Fibroblast of peridontal ligament (primary cell): ENCODE data around the gene MSRB1.
"Not testable (repeated sequence)": the region's sequence is repeated elsewhere in the genome, so short reads cannot be mapped to it uniquely, and the experiment has no call there.

Experiments used
- DNase-seq: peaks from one replicate; pipeline ENCODE4 v3.0.0-alpha.2; 2010; ENCODE audit errors: extremely low read depth

Gene MSRB1

GRCh38 chr16:1978476-1979120, 35.6 kb upstream of the MSRB1 start:
- DNase-seq: no peak

GRCh38 chr16:1977875-1978268, 34.9 kb upstream of the MSRB1 start:
- DNase-seq: no peak

- no peak for DNase-seq
Measured at GRCh38 chr16:1976951-1977874, 34.2 kb upstream of the MSRB1 start.

GRCh38 chr16:1976216-1976520, 33.2 kb upstream of the MSRB1 start:
- no peak for DNase-seq

GRCh38 chr16:1975432-1976215, 32.6 kb upstream of the MSRB1 start:
- DNase-seq: no peak

- DNase-seq: no peak
Measured at GRCh38 chr16:1974157-1975070, 31.4 kb upstream of the MSRB1 start.

- no peak for DNase-seq
Measured at GRCh38 chr16:1973461-1974156, 30.6 kb upstream of the MSRB1 start.

- DNase-seq: no peak
Measured at GRCh38 chr16:1972490-1972877, 29.5 kb upstream of the MSRB1 start.

GRCh38 chr16:1971796-1972489, 28.9 kb upstream of the MSRB1 start, which contains the start of gene TBL3:
Gene TBL3 (plus strand): TSS chr16:1972053. CDS start chr16:1972165, 112 bp downstream.
- DNase-seq: peak; percentile 89

GRCh38 chr16:1968146-1968953, 25.4 kb upstream of the MSRB1 start:
- no peak for DNase-seq

- no peak for DNase-seq
Measured at GRCh38 chr16:1966460-1966859, 23.5 kb upstream of the MSRB1 start, which contains the start of gene RNF151. Gene RNF151 (plus strand): TSS chr16:1966856. CDS start chr16:1966882, 26 bp downstream.

GRCh38 chr16:1965396-1966001, 22.5 kb upstream of the MSRB1 start:
- DNase-seq: no peak

GRCh38 chr16:1964506-1965395, 21.8 kb upstream of the MSRB1 start, which contains the start of gene RPS2:
Gene RPS2 (minus strand): TSS chr16:1964826. CDS start chr16:1964625, 201 bp downstream.
- DNase-seq: peak; percentile 98

GRCh38 chr16:1963806-1964505, 21.0 kb upstream of the MSRB1 start:
- DNase-seq: peak; percentile 34

GRCh38 chr16:1962161-1963153, 19.5 kb upstream of the MSRB1 start:
- not testable (repeated sequence) for DNase-seq

- DNase-seq: no peak
Measured at GRCh38 chr16:1961651-1962067, 18.7 kb upstream of the MSRB1 start.
